ENCODE results near the gene NDUFB5. TPM values are rescaled to one million over a fixed set of nuclear protein-coding genes. Genes with fewer than 3 reads are reported as not detected.

Gene NDUFB5
- total RNA-seq, 1 donor from 2014 or later, result 73.7 TPM

DNA sequence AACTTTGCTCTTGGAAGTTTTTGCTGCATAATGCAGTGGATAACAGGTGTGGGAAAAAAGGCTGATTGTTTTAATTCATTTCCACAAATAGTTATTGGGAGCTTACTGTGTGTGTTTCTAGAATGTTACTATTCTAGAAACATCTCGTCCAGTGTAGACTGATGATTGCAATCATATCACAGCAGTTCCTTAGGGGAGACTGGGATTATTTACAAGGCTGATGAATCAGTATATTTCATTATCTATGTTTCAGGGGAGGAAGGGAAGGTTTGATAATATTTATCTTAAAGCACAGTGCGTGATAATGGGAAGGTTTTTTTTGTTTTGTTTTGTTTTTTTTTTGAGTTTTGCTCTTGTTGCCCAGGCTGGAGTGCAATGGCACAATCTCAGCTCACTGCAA is 50.6 kb downstream of the NDUFB5 start:
- Histone ChIP-seq H3K79me2 (ENCODE audit: insufficient read depth, low read length) (peaks cover 65% of the 10 kb centered on the region), H3K9me3 (ENCODE audit: insufficient read depth, low read depth, low read length) (no peaks in the 10 kb centered on the region), H3K4me3 (ENCODE audit: insufficient read depth, low read depth, low read length) (no peak overlapping the region), H3K36me3 (ENCODE audit: insufficient read depth, low read length) (no peaks in the 10 kb centered on the region), H3K27me3 (ENCODE audit: insufficient read depth, low read length) (no peaks in the 10 kb centered on the region), H3K4me1 (ENCODE audit: insufficient read depth, low read length) (peaks cover 11% of the 10 kb centered on the region), H2AFZ (ENCODE audit: low read depth, low read length) (no peak overlapping the region), H3K9ac (ENCODE audit: low read length) (no peak overlapping the region), H4K20me1 (ENCODE audit: insufficient read depth, low read length) (peaks cover 45% of the 10 kb centered on the region), H3K27ac (ENCODE audit: low read depth, low read length) (no peak overlapping the region), H3K4me2 (ENCODE audit: low read length) (peak overlapping the region; percentile 99)
- Mint-ChIP-seq H3K27ac (ENCODE audit: unreplicated experiment) (no peak overlapping the region), H3K36me3 (ENCODE audit: low read depth, unreplicated experiment) (peaks cover 2% of the 10 kb centered on the region), H3K27me3 (ENCODE audit: low read depth, unreplicated experiment) (no peaks in the 10 kb centered on the region), H3K4me1 (ENCODE audit: low read depth, unreplicated experiment) (peaks cover 8% of the 10 kb centered on the region), H3K9me3 (ENCODE audit: unreplicated experiment) (no peaks in the 10 kb centered on the region), H3K4me3 (ENCODE audit: unreplicated experiment) (peak overlapping the region; percentile 17)
- FAIRE-seq (no peak), DNase-seq (ENCODE audit: low read depth) (no peak)
- TF ChIP-seq EZH2 (IDR thresholded peaks at IDR 0.05; ENCODE audit: insufficient read depth, low read length), result no peak
- TF ChIP-seq, protein P1, sequence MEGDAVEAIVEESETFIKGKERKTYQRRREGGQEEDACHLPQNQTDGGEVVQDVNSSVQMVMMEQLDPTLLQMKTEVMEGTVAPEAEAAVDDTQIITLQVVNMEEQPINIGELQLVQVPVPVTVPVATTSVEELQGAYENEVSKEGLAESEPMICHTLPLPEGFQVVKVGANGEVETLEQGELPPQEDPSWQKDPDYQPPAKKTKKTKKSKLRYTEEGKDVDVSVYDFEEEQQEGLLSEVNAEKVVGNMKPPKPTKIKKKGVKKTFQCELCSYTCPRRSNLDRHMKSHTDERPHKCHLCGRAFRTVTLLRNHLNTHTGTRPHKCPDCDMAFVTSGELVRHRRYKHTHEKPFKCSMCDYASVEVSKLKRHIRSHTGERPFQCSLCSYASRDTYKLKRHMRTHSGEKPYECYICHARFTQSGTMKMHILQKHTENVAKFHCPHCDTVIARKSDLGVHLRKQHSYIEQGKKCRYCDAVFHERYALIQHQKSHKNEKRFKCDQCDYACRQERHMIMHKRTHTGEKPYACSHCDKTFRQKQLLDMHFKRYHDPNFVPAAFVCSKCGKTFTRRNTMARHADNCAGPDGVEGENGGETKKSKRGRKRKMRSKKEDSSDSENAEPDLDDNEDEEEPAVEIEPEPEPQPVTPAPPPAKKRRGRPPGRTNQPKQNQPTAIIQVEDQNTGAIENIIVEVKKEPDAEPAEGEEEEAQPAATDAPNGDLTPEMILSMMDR (IDR thresholded peaks at IDR 0.05; ENCODE audit: insufficient read depth, low read depth, low read length), result no peak

DNA sequence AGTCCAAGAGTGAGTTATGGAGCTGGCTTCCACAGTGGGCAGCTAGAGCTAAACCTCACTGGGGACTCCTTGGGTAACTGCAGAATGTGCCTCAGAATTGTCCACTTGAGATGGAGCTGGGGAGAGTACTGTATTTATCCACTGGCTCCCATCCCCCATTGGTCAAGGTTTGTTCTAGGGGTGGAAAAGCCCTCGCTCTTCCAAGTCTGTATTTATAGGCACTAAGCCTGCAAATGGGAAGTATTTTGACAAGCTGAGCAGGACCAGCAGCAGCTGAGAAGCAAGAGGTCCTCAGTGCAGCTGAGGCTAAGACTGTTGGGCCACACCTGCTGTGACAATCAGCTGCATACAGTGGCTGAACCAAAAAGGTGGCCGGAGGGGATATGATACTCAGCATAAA is 54.0 kb downstream of the NDUFB5 start:
- no peak for DNase-seq (ENCODE audit: low read depth)
- H3K27me3 ChIP-seq (ENCODE audit: insufficient read depth, low read length), result no peaks in the 10 kb centered on the region
- no peak overlapping the region for H3K27ac ChIP-seq (ENCODE audit: low read depth, low read length)
- no peak for FAIRE-seq
- H3K4me3 Mint-ChIP-seq (ENCODE audit: unreplicated experiment), result no peak overlapping the region
- H2AFZ ChIP-seq (ENCODE audit: low read depth, low read length), result no peak overlapping the region
- no peaks in the 10 kb centered on the region for H3K36me3 ChIP-seq (ENCODE audit: insufficient read depth, low read length)
- no peak overlapping the region for H3K4me2 ChIP-seq (ENCODE audit: low read length)
- no peaks in the 10 kb centered on the region for H3K27me3 Mint-ChIP-seq (ENCODE audit: low read depth, unreplicated experiment)
- no peak overlapping the region for H3K27ac Mint-ChIP-seq (ENCODE audit: unreplicated experiment)
- peaks cover 5% of the 10 kb centered on the region for H3K4me1 ChIP-seq (ENCODE audit: insufficient read depth, low read length)
- peaks cover 19% of the 10 kb centered on the region for H3K4me1 Mint-ChIP-seq (ENCODE audit: low read depth, unreplicated experiment)
- H3K36me3 Mint-ChIP-seq (ENCODE audit: low read depth, unreplicated experiment), result peaks cover 2% of the 10 kb centered on the region
- peaks cover 97% of the 10 kb centered on the region for H3K79me2 ChIP-seq (ENCODE audit: insufficient read depth, low read length)
- no peaks in the 10 kb centered on the region for H3K9me3 Mint-ChIP-seq (ENCODE audit: unreplicated experiment)
- peaks cover 75% of the 10 kb centered on the region for H4K20me1 ChIP-seq (ENCODE audit: insufficient read depth, low read length)
- TF ChIP-seq, protein P1 (IDR thresholded peaks at IDR 0.05; ENCODE audit: insufficient read depth, low read depth, low read length), result no peak
- no peak for TF ChIP-seq EZH2 (IDR thresholded peaks at IDR 0.05; ENCODE audit: insufficient read depth, low read length)
- H3K9me3 ChIP-seq (ENCODE audit: insufficient read depth, low read depth, low read length), result no peaks in the 10 kb centered on the region
- no peak overlapping the region for H3K4me3 ChIP-seq (ENCODE audit: insufficient read depth, low read depth, low read length)
- H3K9ac ChIP-seq (ENCODE audit: low read length), result no peak overlapping the region

DNA sequence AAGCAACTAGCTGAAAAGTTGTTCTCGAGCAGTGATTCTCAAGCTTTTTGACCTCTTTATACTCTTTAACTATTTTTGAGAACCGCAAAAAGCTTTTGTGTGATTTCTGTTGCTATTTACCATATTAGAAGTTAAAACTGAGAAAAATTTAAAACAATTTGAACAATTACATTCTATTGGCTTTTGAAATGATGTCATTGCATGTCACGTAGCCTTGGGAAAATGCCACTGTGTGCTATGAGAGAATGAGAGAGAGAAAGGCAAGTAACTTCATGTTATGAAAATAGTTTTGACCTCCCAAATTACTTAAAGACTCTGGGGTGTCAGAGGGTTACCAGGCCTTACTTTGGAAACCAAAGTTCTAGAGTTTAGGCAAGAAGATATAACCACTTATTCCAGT is 56.3 kb downstream of the NDUFB5 start:
- H3K27me3 Mint-ChIP-seq (ENCODE audit: low read depth, unreplicated experiment), result no peaks in the 10 kb centered on the region
- no peaks in the 10 kb centered on the region for H3K27me3 ChIP-seq (ENCODE audit: insufficient read depth, low read length)
- no peaks in the 10 kb centered on the region for H3K4me1 ChIP-seq (ENCODE audit: insufficient read depth, low read length)
- H3K79me2 ChIP-seq (ENCODE audit: insufficient read depth, low read length), result peaks cover 96% of the 10 kb centered on the region
- H3K36me3 ChIP-seq (ENCODE audit: insufficient read depth, low read length), result no peaks in the 10 kb centered on the region
- H3K4me3 ChIP-seq (ENCODE audit: insufficient read depth, low read depth, low read length), result no peak overlapping the region
- no peaks in the 10 kb centered on the region for H3K9me3 ChIP-seq (ENCODE audit: insufficient read depth, low read depth, low read length)
- H3K27ac Mint-ChIP-seq (ENCODE audit: unreplicated experiment), result no peak overlapping the region
- no peak overlapping the region for H3K27ac ChIP-seq (ENCODE audit: low read depth, low read length)
- no peak overlapping the region for H3K4me3 Mint-ChIP-seq (ENCODE audit: unreplicated experiment)
- peaks cover 2% of the 10 kb centered on the region for H3K36me3 Mint-ChIP-seq (ENCODE audit: low read depth, unreplicated experiment)
- TF ChIP-seq EZH2 (IDR thresholded peaks at IDR 0.05; ENCODE audit: insufficient read depth, low read length), result no peak
- TF ChIP-seq, protein P1 (IDR thresholded peaks at IDR 0.05; ENCODE audit: insufficient read depth, low read depth, low read length), result no peak
- FAIRE-seq (no peak), DNase-seq (ENCODE audit: low read depth) (no peak)
- no peak overlapping the region for H3K4me2 ChIP-seq (ENCODE audit: low read length)
- no peaks in the 10 kb centered on the region for H3K9me3 Mint-ChIP-seq (ENCODE audit: unreplicated experiment)
- peaks cover 87% of the 10 kb centered on the region for H4K20me1 ChIP-seq (ENCODE audit: insufficient read depth, low read length)
- peaks cover 13% of the 10 kb centered on the region for H3K4me1 Mint-ChIP-seq (ENCODE audit: low read depth, unreplicated experiment)
- H3K9ac ChIP-seq (ENCODE audit: low read length), result no peak overlapping the region
- H2AFZ ChIP-seq (ENCODE audit: low read depth, low read length), result no peak overlapping the region
